ENCODE measurements around the gene TTLL4.

The TTLL4 gene

GRCh38 chr2:218710687-218711549 is at the start of gene TTLL4:
Gene TTLL4, plus strand, starts transcription at chr2:218710835. Its CDS starts 26,842 bp downstream, at chr2:218737677.
- no peaks in the 10 kb centered on the region for H3K9me3 ChIP-seq (ENCODE audit: insufficient read depth, low read depth, low read length)
- no peak for TF ChIP-seq EZH2phosphoT487 (IDR thresholded peaks at IDR 0.05; ENCODE audit: borderline replicate concordance)
- TF ChIP-seq, protein P1, sequence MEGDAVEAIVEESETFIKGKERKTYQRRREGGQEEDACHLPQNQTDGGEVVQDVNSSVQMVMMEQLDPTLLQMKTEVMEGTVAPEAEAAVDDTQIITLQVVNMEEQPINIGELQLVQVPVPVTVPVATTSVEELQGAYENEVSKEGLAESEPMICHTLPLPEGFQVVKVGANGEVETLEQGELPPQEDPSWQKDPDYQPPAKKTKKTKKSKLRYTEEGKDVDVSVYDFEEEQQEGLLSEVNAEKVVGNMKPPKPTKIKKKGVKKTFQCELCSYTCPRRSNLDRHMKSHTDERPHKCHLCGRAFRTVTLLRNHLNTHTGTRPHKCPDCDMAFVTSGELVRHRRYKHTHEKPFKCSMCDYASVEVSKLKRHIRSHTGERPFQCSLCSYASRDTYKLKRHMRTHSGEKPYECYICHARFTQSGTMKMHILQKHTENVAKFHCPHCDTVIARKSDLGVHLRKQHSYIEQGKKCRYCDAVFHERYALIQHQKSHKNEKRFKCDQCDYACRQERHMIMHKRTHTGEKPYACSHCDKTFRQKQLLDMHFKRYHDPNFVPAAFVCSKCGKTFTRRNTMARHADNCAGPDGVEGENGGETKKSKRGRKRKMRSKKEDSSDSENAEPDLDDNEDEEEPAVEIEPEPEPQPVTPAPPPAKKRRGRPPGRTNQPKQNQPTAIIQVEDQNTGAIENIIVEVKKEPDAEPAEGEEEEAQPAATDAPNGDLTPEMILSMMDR (conservative IDR thresholded peaks at IDR 0.05; ENCODE audit: low read length) = peak; percentile 73
- H3K4me2 ChIP-seq (ENCODE audit: low read depth, low read length, poor library complexity, severe bottlenecking) = peak within 1 kb of the TSS; percentile 76
- peak within 1 kb of the TSS; percentile 71 for H3K9ac ChIP-seq (ENCODE audit: low read depth, low read length, poor library complexity, severe bottlenecking)
- H3K79me2 ChIP-seq (ENCODE audit: insufficient read depth, low read length) = peaks cover 35% of the 10 kb centered on the region
- H3K4me1 ChIP-seq (ENCODE audit: insufficient read depth, low read length, poor library complexity, severe bottlenecking) = peaks cover 30% of the 10 kb centered on the region
- no peaks in the 10 kb centered on the region for H3K36me3 ChIP-seq (ENCODE audit: insufficient read depth, low read length)
- no peaks in the 10 kb centered on the region for H3F3A ChIP-seq (ENCODE audit: low read depth)
- peak within 1 kb of the TSS; percentile 79 for H3K4me3 ChIP-seq (ENCODE audit: low read length, poor library complexity, severe bottlenecking)
- no peaks in the 10 kb centered on the region for H3K27me3 ChIP-seq (ENCODE audit: insufficient read depth, low read length, poor library complexity, severe bottlenecking)
- no peaks in the 10 kb centered on the region for H3K9me2 ChIP-seq (replicated peaks; ENCODE audit: low read depth, low read length)
- H4K20me1 ChIP-seq (ENCODE audit: insufficient read depth, low read length, poor library complexity, severe bottlenecking) = peaks cover 23% of the 10 kb centered on the region
- peak within 1 kb of the TSS; percentile 91 for H2AFZ ChIP-seq (ENCODE audit: low read length)

DNA sequence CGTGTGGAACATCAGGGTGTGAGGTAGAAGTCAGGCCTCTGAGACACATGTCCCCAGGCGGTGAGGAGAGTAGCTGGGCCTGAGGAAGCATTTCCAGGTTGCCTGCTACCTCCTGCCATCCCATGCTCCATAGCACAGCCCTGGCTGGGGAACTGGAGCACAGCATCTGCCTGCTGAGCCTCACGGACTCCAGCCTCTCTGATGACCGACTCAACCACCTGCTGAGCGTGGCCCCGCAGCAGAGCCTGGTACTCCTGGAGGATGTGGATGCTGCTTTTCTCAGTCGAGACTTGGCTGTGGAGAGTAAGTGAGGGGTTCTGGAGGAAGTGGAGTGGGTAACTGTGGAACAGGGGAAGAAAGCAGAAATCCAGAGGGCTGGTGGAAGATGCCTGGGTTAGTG is 48.3 kb upstream of the TTLL4 start:
- no peak overlapping the region for H3K9ac ChIP-seq (ENCODE audit: low read depth, low read length, poor library complexity, severe bottlenecking)
- H3K9me2 ChIP-seq (replicated peaks; ENCODE audit: low read depth, low read length) = no peaks in the 10 kb centered on the region
- no peak overlapping the region for H3K4me2 ChIP-seq (ENCODE audit: low read depth, low read length, poor library complexity, severe bottlenecking)
- H2AFZ ChIP-seq (ENCODE audit: low read length) = no peak overlapping the region
- H3K27me3 ChIP-seq (ENCODE audit: insufficient read depth, low read length, poor library complexity, severe bottlenecking) = no peaks in the 10 kb centered on the region
- H3K4me1 ChIP-seq (ENCODE audit: insufficient read depth, low read length, poor library complexity, severe bottlenecking) = peaks cover 17% of the 10 kb centered on the region
- H3K36me3 ChIP-seq (ENCODE audit: insufficient read depth, low read length) = peaks cover 37% of the 10 kb centered on the region; the same call in 1 of the 2 replicates
- H3K9me3 ChIP-seq (ENCODE audit: insufficient read depth, low read depth, low read length) = no peaks in the 10 kb centered on the region
- TF ChIP-seq, protein P1 (conservative IDR thresholded peaks at IDR 0.05; ENCODE audit: low read length) = no peak
- no peak for TF ChIP-seq EZH2phosphoT487 (IDR thresholded peaks at IDR 0.05; ENCODE audit: borderline replicate concordance)
- peaks cover 26% of the 10 kb centered on the region for H3K79me2 ChIP-seq (ENCODE audit: insufficient read depth, low read length)
- H3K4me3 ChIP-seq (ENCODE audit: low read length, poor library complexity, severe bottlenecking) = no peak overlapping the region
- H4K20me1 ChIP-seq (ENCODE audit: insufficient read depth, low read length, poor library complexity, severe bottlenecking) = no peaks in the 10 kb centered on the region
- no peaks in the 10 kb centered on the region for H3F3A ChIP-seq (ENCODE audit: low read depth)

GRCh38 chr2:218662827-218663226 is 47.8 kb upstream of the TTLL4 start:
- H3K9me2 ChIP-seq (replicated peaks; ENCODE audit: low read depth, low read length) = no peaks in the 10 kb centered on the region
- no peak overlapping the region for H3K4me2 ChIP-seq (ENCODE audit: low read depth, low read length, poor library complexity, severe bottlenecking)
- H3F3A ChIP-seq (ENCODE audit: low read depth) = no peaks in the 10 kb centered on the region
- H3K36me3 ChIP-seq (ENCODE audit: insufficient read depth, low read length) = peaks cover 40% of the 10 kb centered on the region; the same call in 1 of the 2 replicates
- H3K4me3 ChIP-seq (ENCODE audit: low read length, poor library complexity, severe bottlenecking) = no peak overlapping the region
- no peak overlapping the region for H3K9ac ChIP-seq (ENCODE audit: low read depth, low read length, poor library complexity, severe bottlenecking)
- peaks cover 22% of the 10 kb centered on the region for H3K79me2 ChIP-seq (ENCODE audit: insufficient read depth, low read length)
- TF ChIP-seq EZH2phosphoT487 (IDR thresholded peaks at IDR 0.05; ENCODE audit: borderline replicate concordance) = no peak
- TF ChIP-seq, protein P1 (conservative IDR thresholded peaks at IDR 0.05; ENCODE audit: low read length) = no peak
- H3K4me1 ChIP-seq (ENCODE audit: insufficient read depth, low read length, poor library complexity, severe bottlenecking) = peaks cover 14% of the 10 kb centered on the region
- no peaks in the 10 kb centered on the region for H4K20me1 ChIP-seq (ENCODE audit: insufficient read depth, low read length, poor library complexity, severe bottlenecking)
- no peaks in the 10 kb centered on the region for H3K9me3 ChIP-seq (ENCODE audit: insufficient read depth, low read depth, low read length)
- no peaks in the 10 kb centered on the region for H3K27me3 ChIP-seq (ENCODE audit: insufficient read depth, low read length, poor library complexity, severe bottlenecking)
- no peak overlapping the region for H2AFZ ChIP-seq (ENCODE audit: low read length)

All from Loucy (cell line).